Spinal cord (tissue), 10 donors: Measurements from ENCODE around the gene NEURL1. TPM values are rescaled to one million over a fixed set of nuclear protein-coding genes. Genes with fewer than 3 reads are reported as not detected.

ENCODE experiments used
- DNase-seq, 6 donors: peaks; one replicate each; pipeline versions ENCODE4 v3.0.0 to v3.0.0-alpha.2; 2013 to 2015; ENCODE audit warnings: low spot score in 6 of 6, low read depth in 4 of 6
- H3K27ac ChIP-seq: one replicate; pipeline ENCODE4 v1.5.1; 2013; ENCODE audit warnings: low read depth, low read length, control low read depth
- H3K27me3 ChIP-seq: one replicate; pipeline ENCODE4 v1.6.1; 2013; ENCODE audit warnings: low read length; ENCODE audit not compliant: control insufficient read depth, insufficient read depth
- H3K36me3 ChIP-seq: one replicate; pipeline ENCODE4 v1.6.1; 2013; ENCODE audit warnings: low read length; ENCODE audit not compliant: control insufficient read depth, insufficient read depth
- H3K4me1 ChIP-seq: one replicate; pipeline ENCODE4 v1.6.1; 2013; ENCODE audit warnings: low read length; ENCODE audit not compliant: control insufficient read depth, insufficient read depth
- H3K4me3 ChIP-seq: one replicate; pipeline ENCODE4 v1.5.1; 2013; ENCODE audit warnings: low read depth, low read length, control low read depth
- H3K9me3 ChIP-seq: one replicate; pipeline ENCODE4 v1.6.1; 2013; ENCODE audit warnings: low read length; ENCODE audit not compliant: control insufficient read depth, insufficient read depth
- WGBS: methylation state at CpG from one replicate; pipeline ENCODE4 v1.1.5; 2013; ENCODE audit warnings: missing lambda C conversion rate; ENCODE audit not compliant: insufficient coverage; 5-methylcytosine and 5-hydroxymethylcytosine counted together
- polyA plus RNA-seq, 2 donors: library from polyadenylated mRNA; unstranded; fragments of 120-200 nt; gene quantifications; one replicate each; pipeline ENCODE4 v1.2.1, GENCODE V29; 2013; ENCODE audit not compliant: insufficient read length in 2 of 2
- total RNA-seq, 2 donors: library from RNA; depleted of rRNA in 1 of 2; stranded (reverse); fragments of 120-200 nt in 1 of 2; fragments of >200 nt in 1 of 2; gene quantifications; one replicate each; pipeline versions ENCODE4 v1.2.3 to v1.2.4, GENCODE V29; 2013 to 2014
- donor health status: healthy.

NEURL1 gene
- total and polyA plus RNA-seq, 4 donors = 7.3 to 34.8 (median 18.2) TPM

DNA sequence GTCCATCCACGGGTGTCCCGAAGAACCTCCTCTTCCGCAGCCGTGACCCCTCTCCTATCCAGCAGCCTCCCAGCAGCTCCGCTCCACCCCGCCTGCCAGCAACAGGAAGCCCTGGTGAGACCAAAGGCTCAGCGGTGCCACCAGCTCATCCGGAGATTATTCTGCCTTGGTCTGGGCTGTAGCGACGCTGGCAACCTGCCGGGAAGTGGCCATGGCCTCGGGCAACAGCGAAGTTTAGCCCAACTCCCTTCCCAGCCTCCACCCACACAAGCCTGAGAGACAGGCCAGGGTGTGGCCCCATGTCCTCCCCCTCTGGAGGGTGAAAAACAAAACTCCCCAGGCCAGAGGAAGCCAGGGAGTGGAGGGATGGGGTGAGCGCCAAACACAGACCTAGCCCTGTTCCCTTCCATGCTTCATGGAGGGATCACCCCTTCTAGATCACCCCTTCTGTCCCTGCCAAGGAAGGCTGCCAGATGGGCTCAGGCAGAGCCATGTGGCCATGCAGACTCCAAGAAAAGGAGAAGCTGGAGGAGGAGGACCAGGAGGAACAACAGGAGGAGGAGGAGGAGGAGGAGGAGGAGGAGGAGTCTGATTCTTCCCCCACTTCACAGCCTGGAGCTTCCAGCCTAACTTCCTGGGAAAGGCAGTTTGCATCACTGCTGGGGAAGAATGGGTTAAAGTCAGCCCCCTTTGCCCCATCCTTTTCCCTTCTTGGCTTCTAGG lies 42.3 kb upstream of the NEURL1 start:
- Histone ChIP-seq H3K4me3 (peak overlapping the region; percentile 71), H3K27ac (peak overlapping the region; percentile 80)
- DNase-seq = peak in 1 of 6 donors; percentile 41

DNA sequence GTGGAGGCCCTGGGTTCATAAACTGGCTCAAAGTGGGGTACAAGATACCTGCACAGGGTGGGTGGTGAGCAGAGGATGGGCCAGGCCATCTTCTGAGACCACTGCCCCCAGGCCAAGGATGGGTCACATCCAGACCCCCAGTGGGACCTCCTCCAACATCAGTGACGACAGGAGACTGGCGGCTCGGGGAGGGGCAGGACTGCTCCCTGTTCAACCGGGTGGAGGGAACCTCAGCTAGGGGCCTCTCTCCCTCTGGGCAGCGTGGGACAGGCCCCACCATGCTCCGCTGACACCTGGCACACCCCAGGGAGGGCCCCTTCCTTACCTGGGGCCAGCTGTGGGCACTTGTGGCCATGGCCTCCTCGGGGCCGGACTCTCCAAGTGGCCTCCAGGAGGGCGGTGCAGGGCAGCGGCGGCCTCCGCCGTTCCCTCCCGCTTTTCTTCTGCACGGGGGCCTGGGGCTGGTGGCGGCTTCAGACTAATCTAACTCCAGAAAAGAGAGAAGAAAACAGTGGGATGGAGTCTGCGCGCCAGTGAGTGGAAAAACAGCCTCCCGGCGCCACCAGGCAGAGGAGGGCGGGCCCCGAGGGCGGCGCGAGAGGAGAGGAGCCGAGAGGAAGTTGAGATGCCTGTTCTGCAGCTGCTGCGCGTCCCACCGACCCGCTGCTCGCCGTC lies 41.5 kb upstream of the NEURL1 start, which contains the start of gene CALHM2:
Gene CALHM2 (minus strand): TSS at position 540 of the 675 bp plus-strand sequence. CDS start 2,429 bp downstream, outside the sequence.
- peak in 5 of 6 donors; percentile 7 to 73 (median 13) for DNase-seq
- 3% methylated on average over 28 of the region's 32 CpGs for WGBS
- Histone ChIP-seq H3K4me1 (peaks cover 27% of the 10 kb centered on the region), H3K27me3 (peaks cover 2% of the 10 kb centered on the region), H3K4me3 (peak within 1 kb of the TSS; percentile 71), H3K9me3 (no peaks in the 10 kb centered on the region), H3K27ac (peak within 1 kb of the TSS; percentile 80), H3K36me3 (peaks cover 29% of the 10 kb centered on the region)

More for the DNA sequence above, 42.3 kb upstream of the NEURL1 start:
- Histone ChIP-seq H3K4me1 (peaks cover 27% of the 10 kb centered on the region), H3K27me3 (peaks cover 2% of the 10 kb centered on the region), H3K9me3 (no peaks in the 10 kb centered on the region), H3K36me3 (peaks cover 36% of the 10 kb centered on the region)
- 42% methylated on average over 11 of the region's 14 CpGs for WGBS

DNA sequence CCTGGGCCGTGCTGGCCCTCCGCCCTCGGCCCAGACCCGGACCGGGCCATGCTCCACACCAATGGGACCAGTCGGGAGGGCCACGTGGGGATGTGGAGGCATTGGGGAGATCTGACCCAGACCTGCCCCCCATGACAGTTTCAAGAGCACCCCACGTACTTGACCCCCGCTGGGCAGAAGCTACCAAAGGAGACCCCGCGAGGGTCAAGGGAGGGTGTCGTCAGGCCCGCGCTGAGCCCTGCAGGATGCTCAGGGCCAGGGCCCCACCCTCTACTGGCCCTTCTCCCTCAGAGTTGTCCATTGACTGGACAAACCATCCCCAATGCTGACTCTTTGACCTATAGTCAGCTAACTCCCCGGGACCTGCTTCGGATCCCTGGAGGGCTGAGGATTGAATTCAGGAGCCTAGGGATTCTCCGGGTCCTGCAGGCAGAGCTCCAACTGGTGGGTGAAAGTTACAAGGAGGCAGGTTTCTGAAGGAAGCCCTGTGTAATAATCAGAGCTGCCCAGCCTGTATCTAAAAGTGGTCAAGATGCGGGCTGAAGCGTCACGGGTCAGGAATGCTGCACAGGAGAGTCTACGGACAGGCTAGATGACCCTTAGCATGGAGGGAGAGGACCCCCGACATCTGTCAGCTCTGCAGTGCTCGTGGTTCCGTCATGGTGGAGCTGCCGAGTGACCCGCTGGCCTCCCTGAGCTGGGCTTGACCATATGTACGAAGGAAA lies 40.8 kb upstream of the NEURL1 start:
- WGBS = 28% methylated on average over 24 of the region's 27 CpGs
- DNase-seq = no peak
- Histone ChIP-seq H3K4me1 (peaks cover 27% of the 10 kb centered on the region), H3K9me3 (no peaks in the 10 kb centered on the region), H3K4me3 (peak overlapping the region; percentile 71), H3K27ac (peak overlapping the region; percentile 80), H3K36me3 (peaks cover 22% of the 10 kb centered on the region), H3K27me3 (peaks cover 2% of the 10 kb centered on the region)

- WGBS = 80% methylated on average over 1 of the region's 4 CpGs
- no peak overlapping the region for H3K27ac ChIP-seq
Measured at GRCh38 chr10:103454026-103454425, 39.5 kb upstream of the NEURL1 start.

GRCh38 chr10:103455235-103455634 lies 38.3 kb upstream of the NEURL1 start:
- peaks cover 2% of the 10 kb centered on the region for H3K27me3 ChIP-seq
- H3K4me3 ChIP-seq = no peak overlapping the region
- no peak for DNase-seq
- 88% methylated on average over 25 of the region's 25 CpGs for whole genome bisulfite sequencing
- no peak overlapping the region for H3K27ac ChIP-seq
- H3K36me3 ChIP-seq = peaks cover 9% of the 10 kb centered on the region
- H3K9me3 ChIP-seq = no peaks in the 10 kb centered on the region
- peaks cover 22% of the 10 kb centered on the region for H3K4me1 ChIP-seq

More at GRCh38 chr10:103454026-103454425, 39.5 kb upstream of the NEURL1 start:
- Histone ChIP-seq H3K27me3 (peaks cover 2% of the 10 kb centered on the region), H3K36me3 (peaks cover 18% of the 10 kb centered on the region), H3K9me3 (no peaks in the 10 kb centered on the region), H3K4me1 (peaks cover 27% of the 10 kb centered on the region), H3K4me3 (no peak overlapping the region)
- DNase-seq = no peak

GRCh38 chr10:103456074-103456660 lies 37.3 kb upstream of the NEURL1 start:
- peaks cover 2% of the 10 kb centered on the region for H3K27me3 ChIP-seq
- no peak overlapping the region for H3K27ac ChIP-seq
- H3K4me3 ChIP-seq = no peak overlapping the region
- WGBS = 86% methylated on average over 9 of the region's 9 CpGs
- H3K9me3 ChIP-seq = no peaks in the 10 kb centered on the region
- peaks cover 16% of the 10 kb centered on the region for H3K4me1 ChIP-seq
- H3K36me3 ChIP-seq = peaks cover 7% of the 10 kb centered on the region
- no peak for DNase-seq

DNA sequence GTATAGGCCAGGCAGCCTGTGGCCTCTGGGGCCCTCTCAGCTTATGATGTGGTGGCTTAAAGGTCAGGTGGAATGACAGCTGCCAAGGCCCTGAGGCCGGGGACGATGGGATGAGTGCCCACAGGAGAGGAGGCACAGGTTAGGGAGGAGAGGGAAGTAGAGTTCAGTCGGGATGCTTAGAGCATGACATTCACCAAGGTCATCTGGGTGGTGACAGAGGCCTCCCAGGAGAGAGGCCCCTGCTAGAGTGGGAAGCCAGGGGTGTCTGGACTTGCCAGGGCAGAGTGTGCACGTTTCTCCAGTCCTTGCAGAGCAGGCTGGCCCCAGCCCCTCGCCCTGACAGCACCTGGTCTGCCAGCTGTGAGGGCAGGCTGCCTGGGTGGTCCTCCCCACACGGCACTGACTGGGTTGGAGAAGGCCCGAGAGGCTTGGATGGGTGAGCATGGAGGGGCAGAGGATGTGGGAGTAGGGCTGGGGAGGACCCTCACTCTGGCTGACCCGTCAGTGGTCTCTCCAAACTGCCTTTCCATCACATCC lies 36.3 kb upstream of the NEURL1 start:
- no peak for DNase-seq
- no peak overlapping the region for H3K27ac ChIP-seq

GRCh38 chr10:103457896-103458583 lies 35.5 kb upstream of the NEURL1 start:
- DNase-seq = no peak
- Histone ChIP-seq H3K27ac (no peak overlapping the region), H3K36me3 (no peaks in the 10 kb centered on the region), H3K27me3 (no peaks in the 10 kb centered on the region), H3K4me1 (no peaks in the 10 kb centered on the region), H3K4me3 (no peak overlapping the region), H3K9me3 (no peaks in the 10 kb centered on the region)
- WGBS = 94% methylated on average over 39 of the region's 39 CpGs

More for the DNA sequence above, 36.3 kb upstream of the NEURL1 start:
- Histone ChIP-seq H3K4me1 (peaks cover 5% of the 10 kb centered on the region), H3K9me3 (no peaks in the 10 kb centered on the region), H3K36me3 (no peaks in the 10 kb centered on the region), H3K27me3 (no peaks in the 10 kb centered on the region), H3K4me3 (no peak overlapping the region)
- 69% methylated on average over 5 of the region's 8 CpGs for WGBS
